OCI-LY7 (cell line): Measurements from ENCODE around the gene JPH3.

Source experiments
- EZH2phosphoT487 ChIP-seq: fragments of 200-600 bp; sonication (generic); IDR thresholded peaks from 2 replicates; pipeline ENCODE4 v1.6.1; 2018; ENCODE audit warnings: low read depth, borderline replicate concordance, mild to moderate bottlenecking, mixed run types, antibody characterized with exemption, low read length, moderate library complexity, mixed read lengths
- TF ChIP-seq, protein P1 (sequence below): fragments of 200-600 bp; sonication (generic); conservative IDR thresholded peaks from 2 replicates; pipeline ENCODE4 v1.5.1; 2014; ENCODE audit warnings: mild to moderate bottlenecking, antibody characterized with exemption, low read length, moderate library complexity, mixed read lengths

GRCh38 chr16:87585442-87586200, 16.7 kb upstream of the JPH3 start:
- TF ChIP-seq, protein P1, sequence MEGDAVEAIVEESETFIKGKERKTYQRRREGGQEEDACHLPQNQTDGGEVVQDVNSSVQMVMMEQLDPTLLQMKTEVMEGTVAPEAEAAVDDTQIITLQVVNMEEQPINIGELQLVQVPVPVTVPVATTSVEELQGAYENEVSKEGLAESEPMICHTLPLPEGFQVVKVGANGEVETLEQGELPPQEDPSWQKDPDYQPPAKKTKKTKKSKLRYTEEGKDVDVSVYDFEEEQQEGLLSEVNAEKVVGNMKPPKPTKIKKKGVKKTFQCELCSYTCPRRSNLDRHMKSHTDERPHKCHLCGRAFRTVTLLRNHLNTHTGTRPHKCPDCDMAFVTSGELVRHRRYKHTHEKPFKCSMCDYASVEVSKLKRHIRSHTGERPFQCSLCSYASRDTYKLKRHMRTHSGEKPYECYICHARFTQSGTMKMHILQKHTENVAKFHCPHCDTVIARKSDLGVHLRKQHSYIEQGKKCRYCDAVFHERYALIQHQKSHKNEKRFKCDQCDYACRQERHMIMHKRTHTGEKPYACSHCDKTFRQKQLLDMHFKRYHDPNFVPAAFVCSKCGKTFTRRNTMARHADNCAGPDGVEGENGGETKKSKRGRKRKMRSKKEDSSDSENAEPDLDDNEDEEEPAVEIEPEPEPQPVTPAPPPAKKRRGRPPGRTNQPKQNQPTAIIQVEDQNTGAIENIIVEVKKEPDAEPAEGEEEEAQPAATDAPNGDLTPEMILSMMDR = no peak
- TF ChIP-seq EZH2phosphoT487 = no peak
